Prostate gland (tissue), 2 donors: ENCODE results near the gene VAPA. TPM values are rescaled to one million over a fixed set of nuclear protein-coding genes. Genes with fewer than 3 reads are reported as not detected.

Experiments used
- DNase-seq: peaks from one replicate; pipeline ENCODE4 v3.0.0-alpha.2; 2019; ENCODE audit warnings: low spot score
- H3K27ac ChIP-seq, 2 donors: fragments of 200-600 bp; sonication (generic); 2 replicates each; pipeline ENCODE4 v1.5.1; 2017 to 2019
- H3K27me3 ChIP-seq: fragments of 200-600 bp; sonication (generic); replicated peaks from 2 replicates; pipeline ENCODE4 v1.5.1; 2019; ENCODE audit not compliant: insufficient read depth
- H3K36me3 ChIP-seq, 2 donors: fragments of 200-600 bp; sonication (generic); 1 replicate in 1 of 2; 2 replicates in 1 of 2; pipeline versions ENCODE4 v1.5.1 to v1.8.1; 2017 to 2019
- H3K4me1 ChIP-seq: fragments of 200-600 bp; sonication (generic); replicated peaks from 2 replicates; pipeline ENCODE4 v1.5.1; 2019
- H3K4me3 ChIP-seq, 2 donors: fragments of 200-600 bp; sonication (generic); 2 replicates each; pipeline ENCODE4 v1.5.1; 2017 to 2019
- H3K9me3 ChIP-seq: fragments of 200-600 bp; sonication (generic); 2 replicates; pipeline ENCODE4 v1.5.1; 2017
- CTCF ChIP-seq, 4 experiments: fragments of 200-600 bp in 2 of 4; fragments of 450-650 bp in 2 of 4; sonication (generic) in 2 of 4; IDR thresholded peaks; 1 replicate in 3 of 4; 2 replicates in 1 of 4; pipeline ENCODE4 v1.5.1; 2016 to 2019; ENCODE audit warnings: antibody characterized with exemption in 4 of 4, mild to moderate bottlenecking in 2 of 4, moderate library complexity in 2 of 4
- POLR2A ChIP-seq: fragments of 450-650 bp; IDR thresholded peaks from one replicate; pipeline ENCODE4 v1.6.1; 2016; ENCODE audit warnings: antibody characterized with exemption, mild to moderate bottlenecking
- POLR2AphosphoS5 ChIP-seq: sonication (generic); formaldehyde crosslinking; IDR thresholded peaks from one replicate; pipeline ENCODE4 v1.6.1; 2017; ENCODE audit warnings: antibody characterized with exemption
- WGBS: methylation state at CpG from one replicate; pipeline ENCODE4 v1.1.5; 2018; 5-methylcytosine and 5-hydroxymethylcytosine counted together
- intact Hi-C: fragments of 100-400 bp; cut with DNase I; formaldehyde crosslinking; loops from one replicate; pipeline ENCODE4 v1.14.2; 2022
- total RNA-seq, 2 donors: library from RNA; depleted of rRNA; stranded (reverse); fragments of >200 nt; gene quantifications; one replicate each; pipeline ENCODE4 v1.1.0, GENCODE V29; 2016

The VAPA gene
- total RNA-seq, 2 donors from 2014 or later = 140 to 183 TPM

- Histone ChIP-seq H3K27me3 (no peaks in the 10 kb centered on the region), H3K4me1 (no peaks in the 10 kb centered on the region), H3K4me3 (no peak overlapping the region), H3K27ac (no peak overlapping the region), H3K9me3 (no peaks in the 10 kb centered on the region), H3K36me3 (no peaks in the 10 kb centered on the region)
- no peak for DNase-seq
- 75% methylated on average over 31 of the region's 31 CpGs for WGBS
- intact Hi-C loops = no loop called here
- TF ChIP-seq CTCF (IDR thresholded peaks at IDR 0.05) = no peak
- no peak for TF ChIP-seq POLR2A
- no peak for TF ChIP-seq POLR2AphosphoS5
These were observed 54.4 kb downstream of the VAPA start for GRCh38 chr18:9968081-9968848.

- TF ChIP-seq CTCF (IDR thresholded peaks at IDR 0.05) (no peak), POLR2AphosphoS5 (no peak), POLR2A (no peak)
- Histone ChIP-seq H3K27me3 (no peaks in the 10 kb centered on the region), H3K27ac (no peak overlapping the region), H3K4me1 (no peaks in the 10 kb centered on the region), H3K36me3 (no peaks in the 10 kb centered on the region), H3K9me3 (no peaks in the 10 kb centered on the region), H3K4me3 (no peak overlapping the region)
- DNase-seq = no peak
- WGBS = 93% methylated on average over 14 of the region's 14 CpGs
- intact Hi-C loops = no loop called here
These were observed 55.4 kb downstream of the VAPA start for GRCh38 chr18:9969247-9969646.

- Histone ChIP-seq H3K36me3 (no peaks in the 10 kb centered on the region), H3K27ac (no peak overlapping the region), H3K9me3 (no peaks in the 10 kb centered on the region), H3K4me1 (no peaks in the 10 kb centered on the region), H3K27me3 (no peaks in the 10 kb centered on the region), H3K4me3 (no peak overlapping the region)
- 9% methylated on average over 4 of the region's 4 CpGs for WGBS
- TF ChIP-seq POLR2AphosphoS5 (peak; percentile 64), CTCF (IDR thresholded peaks at IDR 0.05) (peak; percentile 62 to 90 (median 88)), POLR2A (no peak)
- intact Hi-C loops = loop anchor here (1.0 to 5.0 kb wide), 2 partner anchors 36 to 549 kb away; no protein-coding TSS in a partner anchor
- peak; percentile 86 for DNase-seq
These were observed 57.6 kb downstream of the VAPA start for GRCh38 chr18:9971313-9971920.

GRCh38 chr18:9973470-9973869 lies 59.7 kb downstream of the VAPA start:
- Histone ChIP-seq H3K36me3 (no peaks in the 10 kb centered on the region), H3K4me3 (no peak overlapping the region), H3K27ac (no peak overlapping the region), H3K9me3 (no peaks in the 10 kb centered on the region), H3K27me3 (no peaks in the 10 kb centered on the region), H3K4me1 (no peaks in the 10 kb centered on the region)
- intact Hi-C loops = loop anchor here (5.0 kb wide), 1 partner anchor 34 kb away; no protein-coding TSS in a partner anchor
- no peak for TF ChIP-seq POLR2AphosphoS5
- TF ChIP-seq POLR2A = no peak
- TF ChIP-seq CTCF (IDR thresholded peaks at IDR 0.05) = no peak
- 95% methylated on average over 4 of the region's 4 CpGs for WGBS
- no peak for DNase-seq
